CD4-positive, alpha-beta T cell treated with Interferon gamma for 1 hour (primary cell): ENCODE results near the gene EPYC.
A peak's percentile ranks its signal among the peaks of the same experiment; 100 is the strongest.

ENCODE experiments used
- DNase-seq: peaks from one replicate; pipeline ENCODE4 v3.0.0-alpha.2; 2020

The EPYC gene

GRCh38 chr12:90953956-90954421 lies 50.8 kb downstream of the EPYC start:
- DNase-seq, result peak; percentile 33

GRCh38 chr12:90951432-90952105 lies 53.2 kb downstream of the EPYC start:
- DNase-seq, result no peak

GRCh38 chr12:90947869-90948268 lies 56.9 kb downstream of the EPYC start:
- no peak for DNase-seq

- no peak for DNase-seq
Observed at GRCh38 chr12:90945070-90945649, 59.6 kb downstream of the EPYC start.

- no peak for DNase-seq
Observed at GRCh38 chr12:90943255-90943654, 61.5 kb downstream of the EPYC start.

- no peak for DNase-seq
Observed at GRCh38 chr12:90940872-90941499, 63.8 kb downstream of the EPYC start.

GRCh38 chr12:90939382-90939781 lies 65.4 kb downstream of the EPYC start:
- DNase-seq, result no peak

- no peak for DNase-seq
Observed at GRCh38 chr12:90938451-90938850, 66.3 kb downstream of the EPYC start.

- no peak for DNase-seq
Observed at GRCh38 chr12:90937651-90938050, 67.1 kb downstream of the EPYC start.

GRCh38 chr12:90936230-90937005 lies 68.4 kb downstream of the EPYC start:
- DNase-seq, result no peak

- no peak for DNase-seq
Observed at GRCh38 chr12:90925562-90925961, 79.2 kb downstream of the EPYC start.

- no peak for DNase-seq
Observed at GRCh38 chr12:90924406-90924805, 80.4 kb downstream of the EPYC start.

- no peak for DNase-seq
Observed at GRCh38 chr12:90922145-90922627, 82.6 kb downstream of the EPYC start.

- no peak for DNase-seq
Observed at GRCh38 chr12:90921536-90921935, 83.2 kb downstream of the EPYC start.

- DNase-seq, result no peak
Observed at GRCh38 chr12:90920222-90920621, 84.5 kb downstream of the EPYC start.

GRCh38 chr12:90917431-90917830 lies 87.3 kb downstream of the EPYC start:
- DNase-seq, result no peak

- DNase-seq, result no peak
Observed at GRCh38 chr12:90916516-90916915, 88.3 kb downstream of the EPYC start.

- DNase-seq, result no peak
Observed at GRCh38 chr12:90915353-90915752, 89.4 kb downstream of the EPYC start.
